ENCODE measurements around the gene PRTN3.
"Not testable (repeated sequence)": the region's sequence is repeated elsewhere in the genome, so short reads cannot be mapped to it uniquely, and the experiment has no call there.

The PRTN3 gene

DNA sequence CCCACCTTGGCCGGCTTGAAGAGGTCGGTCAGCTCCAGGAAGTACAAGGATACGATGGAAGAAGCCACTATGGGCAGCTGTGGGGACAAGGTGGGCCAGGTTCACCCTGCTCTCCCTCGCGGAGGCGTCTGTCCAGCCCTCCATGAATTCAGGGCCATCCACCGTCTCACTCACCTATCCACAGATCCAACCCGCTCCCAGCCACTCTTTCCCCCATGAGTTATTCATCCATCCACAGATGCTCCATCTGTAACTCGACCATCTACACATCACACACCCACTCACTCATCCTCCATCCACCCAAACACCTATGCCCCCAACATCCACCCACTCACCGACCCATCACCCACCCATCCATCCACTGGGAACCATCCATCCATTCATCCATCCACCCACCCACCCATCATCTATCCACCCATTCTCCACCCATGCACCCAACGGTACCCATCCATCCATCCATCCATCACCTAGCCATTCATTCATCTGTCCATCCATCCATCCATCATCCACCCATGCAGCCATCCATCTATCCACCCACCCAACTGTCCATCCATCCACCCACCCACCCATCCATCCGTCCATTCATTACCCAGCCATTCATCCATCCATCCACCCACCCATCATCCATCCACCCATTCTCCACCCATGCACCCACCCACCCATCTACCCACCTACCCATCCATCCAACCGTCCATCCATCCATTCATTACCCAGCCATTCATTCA lies 24.9 kb upstream of the PRTN3 start:
- DNase-seq (ENCODE audit: low read depth in 2 of 2): no peak

DNA sequence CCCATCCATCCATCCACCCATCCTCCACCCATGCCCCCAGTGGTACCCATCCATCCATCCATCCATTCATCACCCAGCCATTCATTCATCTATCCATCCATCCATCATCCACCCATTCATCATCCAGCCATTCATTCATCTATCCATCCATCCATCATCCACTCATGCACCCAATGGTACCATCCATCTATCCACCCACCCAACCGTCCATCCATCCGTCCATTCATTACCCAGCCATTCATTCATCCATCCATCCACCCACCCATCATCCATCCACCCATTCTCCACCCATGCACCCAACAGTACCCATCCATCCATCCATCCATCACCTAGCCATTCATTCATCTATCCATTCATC lies 24.3 kb upstream of the PRTN3 start:
- no peak for DNase-seq (ENCODE audit: low read depth in 2 of 2)

DNA sequence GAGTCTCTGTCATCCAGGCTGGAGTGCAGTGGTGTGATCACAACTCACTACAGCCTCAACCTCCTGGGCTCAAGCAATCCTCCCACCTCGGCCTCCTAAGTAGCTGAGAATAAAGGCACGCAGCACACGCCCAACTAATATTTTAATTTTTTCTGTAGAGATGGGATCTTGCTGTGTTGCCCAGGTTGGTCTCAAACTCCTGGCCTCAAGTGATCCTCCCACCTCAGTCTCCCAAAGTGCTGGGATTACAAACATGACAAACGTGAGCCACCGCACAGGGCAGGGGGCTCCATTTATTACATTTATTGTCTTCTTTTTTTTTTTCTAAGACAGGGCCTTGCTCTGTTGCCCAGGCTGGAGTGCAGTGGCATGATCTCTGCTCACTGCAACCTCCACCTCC lies 20.6 kb upstream of the PRTN3 start:
- not testable (repeated sequence) for DNase-seq (ENCODE audit: low read depth in 2 of 2)

DNA sequence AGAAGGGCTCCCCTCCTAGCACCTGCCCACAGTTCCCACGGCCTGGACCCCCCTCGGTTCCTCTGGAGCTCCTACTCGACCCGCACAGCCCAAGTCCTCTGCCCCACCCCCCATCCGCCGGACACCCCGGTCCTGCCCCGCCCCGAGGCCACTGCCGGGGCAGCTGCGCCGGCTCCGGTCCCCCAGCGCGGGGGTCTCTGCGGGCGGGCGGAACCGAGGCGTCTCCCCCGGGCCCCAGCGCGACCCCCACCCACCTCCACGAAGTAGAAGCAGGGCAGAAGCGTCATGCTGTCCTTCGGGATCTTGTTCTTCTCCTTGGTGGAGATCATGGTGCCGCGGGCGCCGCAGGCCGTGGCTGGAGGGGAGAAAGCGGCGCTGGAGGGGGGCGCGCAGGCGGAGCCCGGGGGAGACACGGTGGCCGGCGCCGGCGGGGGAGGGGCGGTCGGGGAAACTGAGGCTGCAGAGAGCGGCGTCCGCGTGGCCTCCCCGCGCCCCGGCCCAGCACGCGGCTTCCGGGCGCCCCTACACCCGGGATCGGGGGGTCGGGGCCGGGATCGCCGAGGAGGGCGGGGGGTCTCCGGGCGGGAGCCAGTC lies 19.5 kb upstream of the PRTN3 start:
- no peak for DNase-seq (ENCODE audit: low read depth in 2 of 2)

DNA sequence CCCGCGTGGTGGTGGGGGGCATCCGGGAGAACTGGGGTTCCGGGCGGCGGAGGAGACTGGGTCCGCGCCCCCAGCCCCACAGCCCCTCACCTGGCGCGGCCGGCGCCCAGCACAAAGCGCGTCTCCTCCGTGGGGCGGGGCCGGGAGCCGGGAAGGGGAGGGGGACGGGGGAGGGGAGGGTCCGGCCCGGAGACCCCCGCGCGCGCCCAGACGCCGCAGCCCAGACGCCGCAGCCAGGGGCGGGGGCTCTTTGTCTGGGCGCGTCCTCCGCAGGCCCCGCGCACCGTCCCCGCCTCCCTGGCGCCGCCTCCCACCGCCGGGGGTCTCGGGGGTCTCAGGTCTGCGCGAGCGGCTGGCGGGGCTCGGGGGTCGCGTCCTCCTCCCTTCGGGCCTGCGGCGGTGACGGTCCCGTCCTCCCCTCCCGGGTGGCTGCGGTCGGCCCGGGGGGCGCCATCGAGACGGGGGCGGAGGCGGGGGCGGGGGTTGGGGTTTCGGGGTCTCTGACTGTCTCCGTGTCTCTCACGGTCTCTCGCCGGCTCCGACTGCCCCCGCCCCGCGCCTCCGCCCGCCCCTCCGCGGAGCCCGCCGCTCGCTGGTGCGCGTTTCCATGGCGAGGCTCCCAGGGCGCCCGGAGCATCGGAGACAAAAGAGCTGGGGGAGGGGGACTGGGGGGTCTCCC lies 18.8 kb upstream of the PRTN3 start, which contains the start of gene PLPPR3:
PLPPR3 (minus strand) TSS at position 131 of the 679 bp plus-strand sequence. CDS start 396 bp downstream, outside the sequence.
- DNase-seq (ENCODE audit: low read depth in 2 of 2): no peak

DNA sequence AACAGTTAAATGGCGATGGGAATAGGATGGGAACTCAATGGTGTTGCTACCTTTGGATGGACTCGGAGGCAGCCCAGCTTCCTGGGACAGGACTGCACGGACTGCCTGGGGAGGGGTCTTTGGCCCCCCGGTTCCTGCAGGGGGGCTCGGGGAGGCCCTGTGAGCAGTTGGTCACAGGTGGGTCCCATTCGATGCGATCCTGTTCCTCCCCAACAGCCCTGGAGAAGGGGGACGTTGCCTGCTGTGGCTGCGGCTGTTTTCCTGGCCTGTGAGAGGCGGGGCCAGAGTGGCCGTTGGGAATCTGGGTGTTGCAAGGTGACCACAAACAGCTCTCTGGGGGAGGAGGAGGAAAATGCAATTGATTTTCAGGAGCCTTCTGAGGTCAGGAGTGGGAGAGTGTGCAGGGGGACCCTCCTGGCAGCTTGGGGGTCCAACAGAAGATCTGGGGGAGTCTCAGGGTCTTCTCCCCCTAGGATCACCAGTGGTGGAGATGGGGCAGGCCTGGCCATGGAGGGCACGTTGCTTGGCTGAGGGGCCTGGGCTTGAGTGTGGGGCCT lies 17.2 kb upstream of the PRTN3 start:
- DNase-seq (ENCODE audit: low read depth in 2 of 2): no peak

DNA sequence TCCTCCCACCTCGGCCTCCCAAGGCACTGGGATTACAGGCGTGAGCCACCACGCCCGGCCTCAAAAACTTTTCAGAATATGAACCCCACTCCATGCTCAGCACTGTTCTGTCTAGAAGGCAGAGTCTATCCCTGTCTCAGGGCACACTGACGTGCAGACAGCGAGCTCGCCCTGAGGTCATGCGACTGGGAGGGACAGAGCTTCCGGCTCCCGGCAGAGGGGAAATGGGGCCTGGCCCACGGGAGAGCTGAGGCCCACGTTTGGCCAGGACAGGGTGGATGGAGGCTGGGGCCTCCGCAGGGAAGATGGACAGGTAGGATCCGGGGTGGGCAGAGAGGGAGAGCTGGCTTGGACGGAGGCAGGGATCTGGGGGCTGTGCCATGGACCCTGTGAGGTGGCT lies 15.9 kb upstream of the PRTN3 start:
- no peak for DNase-seq (ENCODE audit: low read depth in 2 of 2)

DNA sequence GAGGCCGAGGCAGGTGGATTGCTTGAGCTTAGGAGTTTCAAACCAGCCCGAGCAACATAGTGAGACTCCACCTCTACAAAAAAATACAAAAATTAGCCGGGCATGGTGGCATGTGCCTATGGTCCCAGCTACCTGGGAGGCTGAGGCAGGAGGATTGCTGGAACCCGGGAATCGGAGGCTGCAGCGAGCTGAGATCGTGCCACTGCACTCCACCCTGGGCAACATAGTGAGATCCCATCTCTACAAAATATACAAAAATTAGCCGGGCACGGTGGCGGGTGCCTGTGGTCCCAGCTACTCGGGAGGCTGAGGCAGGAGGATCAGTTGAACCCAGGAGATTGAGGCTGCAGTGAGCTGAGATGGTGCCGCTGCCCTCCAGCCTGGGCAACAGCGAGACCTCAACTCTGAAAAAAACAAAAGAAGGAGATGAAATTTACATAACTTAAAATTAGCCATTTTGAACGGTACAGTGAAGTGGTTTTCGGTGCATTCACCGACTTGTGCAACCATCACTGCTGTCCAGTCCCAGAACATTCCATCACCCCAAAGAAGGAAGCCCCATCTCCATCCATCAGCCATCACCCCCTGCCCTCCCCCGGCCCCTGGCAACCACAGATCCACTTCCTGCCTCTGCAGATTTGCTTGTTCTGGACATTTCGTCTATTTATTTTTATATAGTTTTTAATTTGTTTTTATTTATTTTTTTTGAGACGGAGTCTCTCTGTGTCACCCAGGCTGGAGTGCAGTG lies 14.7 kb upstream of the PRTN3 start:
- no peak for DNase-seq (ENCODE audit: low read depth in 2 of 2)

DNA sequence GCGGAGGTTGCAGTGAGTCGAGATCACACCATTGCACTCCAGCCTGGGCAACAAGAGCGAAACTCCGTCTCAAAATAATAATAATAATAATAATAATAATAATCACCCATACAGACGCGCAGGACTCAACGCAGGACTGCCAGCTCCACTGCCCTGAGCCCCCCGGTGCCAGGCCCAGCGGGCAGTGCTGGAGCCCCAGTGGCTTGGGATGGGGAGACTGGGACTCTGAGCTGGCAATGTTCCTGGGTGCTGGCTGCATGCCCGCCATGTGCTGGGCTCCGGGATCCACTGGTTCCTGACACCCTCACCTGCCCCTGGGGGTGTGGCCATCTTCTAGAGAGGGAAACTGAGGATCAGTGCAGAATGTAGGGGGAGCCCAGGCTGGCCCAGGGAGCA lies 13.5 kb upstream of the PRTN3 start:
- DNase-seq (ENCODE audit: low read depth in 2 of 2): no peak

DNA sequence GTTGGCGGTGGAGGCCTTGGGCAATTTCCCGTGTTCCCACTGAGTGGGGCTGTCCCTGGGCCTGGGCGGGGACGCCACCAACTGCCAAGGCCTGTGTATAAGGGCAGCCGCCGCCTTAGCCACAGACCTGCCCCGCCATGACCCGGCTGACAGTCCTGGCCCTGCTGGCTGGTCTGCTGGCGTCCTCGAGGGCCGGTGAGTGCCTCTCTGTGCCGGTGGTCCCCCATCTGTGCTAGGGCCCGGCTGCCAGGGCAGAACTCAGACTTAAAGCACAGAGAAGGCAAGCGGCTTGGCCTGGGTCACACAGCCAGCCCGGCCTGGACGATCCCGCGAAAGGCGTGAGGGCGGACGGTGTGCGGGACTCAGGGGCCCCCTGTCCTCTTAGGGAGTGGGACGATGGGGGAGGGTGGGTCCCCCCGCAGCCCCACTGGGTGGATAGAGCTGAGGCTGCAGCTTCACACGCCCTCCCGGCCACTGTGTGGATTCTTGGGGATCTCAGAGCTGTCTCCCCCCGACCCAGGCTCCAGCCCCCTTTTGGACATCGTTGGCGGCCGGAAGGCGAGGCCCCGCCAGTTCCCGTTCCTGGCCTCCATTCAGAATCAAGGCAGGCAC lies 13.0 kb upstream of the PRTN3 start, which contains the start of gene AZU1:
AZU1 (plus strand) TSS at position 128 of the 612 bp plus-strand sequence; CDS start at position 138, 10 bp downstream.
- no peak for DNase-seq (ENCODE audit: low read depth in 2 of 2)

DNA sequence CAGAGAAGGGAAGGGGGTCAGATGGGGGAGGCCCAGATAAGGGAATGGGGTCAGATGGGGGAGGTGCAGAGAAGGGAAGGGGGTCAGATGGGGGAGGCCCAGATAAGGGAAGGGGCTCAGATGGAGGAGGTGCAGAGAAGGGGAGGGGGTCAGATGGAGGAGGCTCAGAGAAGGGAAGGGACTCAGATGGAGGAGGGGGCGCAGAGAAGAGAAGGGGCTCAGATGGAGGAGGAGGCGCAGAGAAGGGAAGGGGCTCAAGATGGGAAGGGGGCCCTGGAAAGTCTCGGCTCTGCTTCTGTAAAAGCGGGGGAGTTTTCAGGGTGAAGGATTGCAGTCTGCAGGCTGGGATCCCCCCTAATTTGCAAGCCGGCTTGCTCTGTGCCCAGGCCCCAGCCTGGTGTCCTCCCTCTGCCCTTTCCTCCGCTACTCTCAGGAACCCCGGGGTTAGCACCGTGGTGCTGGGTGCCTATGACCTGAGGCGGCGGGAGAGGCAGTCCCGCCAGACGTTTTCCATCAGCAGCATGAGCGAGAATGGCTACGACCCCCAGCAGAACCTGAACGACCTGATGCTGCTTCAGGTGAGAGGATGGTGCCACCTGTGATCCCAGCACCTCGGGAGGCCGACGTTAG lies 11.6 kb upstream of the PRTN3 start:
- no peak for DNase-seq (ENCODE audit: low read depth in 2 of 2)

DNA sequence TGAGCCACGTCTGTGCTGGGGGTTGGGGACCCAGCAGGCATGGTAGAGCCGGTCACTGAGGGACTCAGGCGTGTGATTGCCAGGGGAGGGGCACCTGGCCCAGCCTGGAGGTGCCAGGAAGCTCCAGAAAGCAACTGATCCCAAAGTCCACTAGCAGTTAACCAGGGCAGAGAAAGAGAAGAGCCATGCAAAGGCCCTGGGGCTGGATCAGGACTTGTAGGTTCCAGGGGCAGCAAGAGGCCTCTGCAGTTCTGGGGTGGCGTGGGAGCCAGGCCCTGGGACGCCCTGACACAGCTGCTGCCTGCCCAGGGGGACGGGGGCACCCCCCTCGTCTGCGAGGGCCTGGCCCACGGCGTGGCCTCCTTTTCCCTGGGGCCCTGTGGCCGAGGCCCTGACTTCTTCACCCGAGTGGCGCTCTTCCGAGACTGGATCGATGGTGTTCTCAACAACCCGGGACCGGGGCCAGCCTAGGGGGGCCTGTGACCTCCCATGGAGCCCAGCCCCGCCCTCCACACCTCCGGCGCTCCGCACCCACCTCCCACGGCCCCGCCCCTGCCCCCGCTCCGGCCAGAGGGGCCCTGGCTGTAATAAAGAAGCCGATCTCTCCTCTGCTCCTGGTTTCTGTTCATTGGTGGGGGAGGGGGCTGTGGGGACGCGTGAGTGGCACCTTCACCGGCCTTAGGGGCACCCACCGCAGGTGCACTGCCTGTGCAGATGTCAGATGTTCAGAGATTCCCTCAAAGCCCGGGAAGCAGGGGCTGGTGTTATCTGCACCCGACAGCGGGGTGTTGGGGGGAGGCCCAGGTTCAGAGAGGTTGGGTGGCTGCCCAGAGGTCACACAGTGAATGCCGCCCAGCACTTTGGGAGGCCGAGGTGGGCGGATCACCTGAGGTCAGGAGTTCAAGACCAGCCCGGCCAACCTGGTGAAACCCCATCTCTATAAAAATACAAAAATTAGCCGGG lies 9.1 kb upstream of the PRTN3 start:
- no peak for DNase-seq (ENCODE audit: low read depth in 2 of 2)

DNA sequence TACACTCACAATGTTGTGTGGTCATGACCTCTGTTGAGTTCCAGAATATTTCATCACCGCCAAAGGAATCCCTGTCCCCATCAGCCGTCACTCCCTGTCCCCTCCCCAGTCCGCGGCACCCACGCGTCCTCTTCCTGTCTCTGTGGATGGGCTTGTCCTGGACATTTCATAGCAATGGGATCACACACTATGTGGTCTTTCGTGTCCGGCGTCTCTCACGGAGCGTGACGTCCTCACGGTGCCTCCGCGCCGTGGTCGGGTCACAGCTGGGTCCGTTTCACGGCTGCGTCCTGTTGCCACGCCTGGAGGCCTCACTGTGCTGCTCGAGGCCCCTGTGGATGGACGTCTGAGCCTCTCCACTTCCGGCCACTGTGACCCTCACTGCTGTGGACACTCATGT lies 6.6 kb upstream of the PRTN3 start:
- DNase-seq (ENCODE audit: low read depth in 2 of 2): no peak

DNA sequence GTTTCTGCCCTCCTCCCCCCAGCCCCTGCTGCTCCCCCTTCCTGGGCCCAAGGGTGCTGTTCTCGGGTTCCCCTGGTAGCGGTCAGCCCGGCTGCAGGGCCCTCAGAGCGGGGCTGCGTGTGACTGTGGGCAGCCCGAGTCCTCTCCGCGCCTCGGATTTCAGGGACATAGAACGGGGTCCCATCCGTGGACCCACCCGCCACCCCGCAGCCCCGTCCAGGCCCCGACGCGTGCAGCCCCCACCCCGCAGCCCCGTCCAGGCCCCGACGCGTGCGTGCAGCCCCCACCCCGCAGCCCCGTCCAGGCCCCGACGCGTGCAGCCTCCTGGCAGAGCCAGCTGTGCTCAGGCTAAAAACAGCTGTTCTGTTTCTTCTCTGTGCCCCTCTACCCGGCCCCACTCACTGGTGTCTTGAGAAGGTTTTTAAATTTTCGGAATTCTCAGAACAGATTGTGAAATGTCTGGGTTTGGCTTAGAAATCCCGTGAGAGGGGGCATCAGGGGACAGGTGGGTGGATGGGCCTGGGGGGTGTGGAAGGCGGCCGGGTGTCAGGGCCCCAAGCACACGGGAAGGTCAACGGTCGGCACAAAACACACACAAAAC lies 5.5 kb upstream of the PRTN3 start:
- DNase-seq (ENCODE audit: low read depth in 2 of 2): no peak

DNA sequence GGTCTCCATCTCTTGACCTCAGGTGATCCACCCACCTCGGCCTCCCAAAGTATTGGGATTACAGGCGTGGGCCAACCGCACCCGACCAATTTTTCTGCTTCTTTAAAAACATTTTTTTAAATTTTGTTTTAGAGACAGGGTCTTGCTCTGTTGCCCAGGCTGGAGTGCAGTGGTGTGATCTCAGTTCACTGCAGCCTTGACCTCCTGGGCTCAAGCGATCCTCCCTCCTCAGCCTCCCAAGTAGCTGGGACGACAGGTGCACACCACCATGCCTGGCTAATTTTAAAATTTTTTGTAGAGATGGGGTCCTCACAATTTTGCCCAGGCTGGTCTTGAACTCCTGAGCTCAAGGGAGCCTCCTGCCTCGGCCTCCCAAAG lies 2.0 kb downstream of the PRTN3 start:
- not testable (repeated sequence) for DNase-seq (ENCODE audit: low read depth in 2 of 2)

DNA sequence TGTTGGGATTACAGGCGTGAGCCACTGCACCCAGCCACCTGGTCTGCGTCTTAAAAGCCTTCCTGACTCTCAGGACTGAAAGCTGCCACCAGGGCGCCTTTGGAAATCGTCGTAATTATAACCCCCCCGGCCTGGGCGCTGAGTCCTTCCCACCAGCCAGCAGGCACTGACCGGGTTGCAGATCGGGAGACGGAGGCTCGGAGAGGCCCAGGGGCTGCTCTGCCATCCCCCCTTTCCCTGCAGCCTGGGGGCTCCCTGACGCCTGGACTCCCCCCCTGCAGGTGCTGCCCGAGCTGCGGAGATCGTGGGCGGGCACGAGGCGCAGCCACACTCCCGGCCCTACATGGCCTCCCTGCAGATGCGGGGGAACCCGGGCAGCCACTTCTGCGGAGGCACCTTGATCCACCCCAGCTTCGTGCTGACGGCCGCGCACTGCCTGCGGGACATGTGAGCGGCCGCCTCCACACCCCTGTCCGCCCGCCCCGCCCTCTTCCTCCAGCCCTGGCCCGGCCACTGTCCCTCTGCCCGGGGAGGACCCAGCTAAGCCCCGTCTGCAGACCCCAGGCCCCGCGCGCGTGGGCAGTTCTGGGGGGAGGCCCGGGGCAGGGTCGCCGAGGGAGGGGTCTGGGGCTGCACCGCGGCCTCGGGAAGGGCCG lies 2.5 kb downstream of the PRTN3 start:
- DNase-seq (ENCODE audit: low read depth in 2 of 2): no peak

DNA sequence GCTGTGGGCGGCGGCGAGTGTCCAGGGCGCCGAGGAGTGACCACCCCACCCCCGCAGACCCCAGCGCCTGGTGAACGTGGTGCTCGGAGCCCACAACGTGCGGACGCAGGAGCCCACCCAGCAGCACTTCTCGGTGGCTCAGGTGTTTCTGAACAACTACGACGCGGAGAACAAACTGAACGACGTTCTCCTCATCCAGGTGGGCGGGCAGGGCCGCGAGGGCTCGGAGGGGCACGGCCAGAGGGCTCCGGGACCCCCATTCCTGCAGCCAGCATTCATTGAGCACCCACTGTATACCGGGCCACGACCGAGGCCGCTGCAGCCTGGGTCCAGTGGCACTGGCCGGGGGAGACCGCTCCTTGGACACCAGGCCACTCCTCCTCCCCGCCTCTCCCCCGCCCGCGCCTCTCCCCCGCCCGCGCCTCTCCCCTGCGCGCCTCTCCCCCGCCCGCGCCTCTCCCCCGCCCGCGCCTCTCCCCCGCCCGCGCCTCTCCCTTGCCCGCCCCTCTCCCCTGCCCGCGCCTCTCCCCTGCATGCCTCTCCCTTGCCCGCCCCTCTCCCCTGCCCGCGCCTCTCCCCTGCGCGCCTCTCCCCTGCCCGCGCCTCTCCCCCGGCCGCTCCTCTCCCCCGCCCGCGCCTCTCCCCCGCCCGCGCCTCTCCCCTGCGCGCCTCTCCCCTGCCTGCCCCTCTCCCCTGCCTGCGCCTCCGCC lies 3.2 kb downstream of the PRTN3 start:
- no peak for DNase-seq (ENCODE audit: low read depth in 2 of 2)

DNA sequence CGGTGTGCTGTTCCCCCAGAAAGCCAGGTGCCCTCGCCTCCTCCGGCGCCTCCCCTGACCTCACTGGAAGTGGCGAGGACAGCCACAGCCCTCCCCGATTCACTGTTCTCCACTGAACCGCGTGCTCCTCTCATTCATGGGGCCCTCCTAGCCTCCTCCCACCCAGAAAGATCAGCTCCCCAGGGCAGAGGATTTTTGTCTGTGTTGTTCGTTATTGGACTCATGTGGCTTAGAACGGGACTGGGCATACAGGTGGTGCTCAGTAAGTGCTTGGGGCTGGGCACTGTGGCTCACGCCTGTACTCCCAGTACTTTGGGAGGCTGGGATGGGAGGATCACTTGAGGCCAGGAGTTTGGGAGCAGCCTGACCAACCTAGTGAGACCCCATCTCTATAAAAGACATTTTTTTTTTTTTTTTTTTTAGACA lies 3.8 kb downstream of the PRTN3 start:
- no peak for DNase-seq (ENCODE audit: low read depth in 2 of 2)

Data from stimulated activated CD4-positive, alpha-beta T cell treated with anti-CD3 and anti-CD28 coated beads, Interleukin-1b, Interleukin-23, amount 100 ng/mL, for 1 hour (primary cell).